ENCODE results near the gene ZDHHC11. TPM values are rescaled to one million over a fixed set of nuclear protein-coding genes. Genes with fewer than 3 reads are reported as not detected.

Gene ZDHHC11
- polyA plus RNA-seq, 1 donor (not counting 4 experiments of a cell fraction or from before 2014, with no cell fraction given): 0.33 TPM

GRCh38 chr5:759111-759751, 91.6 kb downstream of the ZDHHC11 start:
- TF ChIP-seq, protein P1, sequence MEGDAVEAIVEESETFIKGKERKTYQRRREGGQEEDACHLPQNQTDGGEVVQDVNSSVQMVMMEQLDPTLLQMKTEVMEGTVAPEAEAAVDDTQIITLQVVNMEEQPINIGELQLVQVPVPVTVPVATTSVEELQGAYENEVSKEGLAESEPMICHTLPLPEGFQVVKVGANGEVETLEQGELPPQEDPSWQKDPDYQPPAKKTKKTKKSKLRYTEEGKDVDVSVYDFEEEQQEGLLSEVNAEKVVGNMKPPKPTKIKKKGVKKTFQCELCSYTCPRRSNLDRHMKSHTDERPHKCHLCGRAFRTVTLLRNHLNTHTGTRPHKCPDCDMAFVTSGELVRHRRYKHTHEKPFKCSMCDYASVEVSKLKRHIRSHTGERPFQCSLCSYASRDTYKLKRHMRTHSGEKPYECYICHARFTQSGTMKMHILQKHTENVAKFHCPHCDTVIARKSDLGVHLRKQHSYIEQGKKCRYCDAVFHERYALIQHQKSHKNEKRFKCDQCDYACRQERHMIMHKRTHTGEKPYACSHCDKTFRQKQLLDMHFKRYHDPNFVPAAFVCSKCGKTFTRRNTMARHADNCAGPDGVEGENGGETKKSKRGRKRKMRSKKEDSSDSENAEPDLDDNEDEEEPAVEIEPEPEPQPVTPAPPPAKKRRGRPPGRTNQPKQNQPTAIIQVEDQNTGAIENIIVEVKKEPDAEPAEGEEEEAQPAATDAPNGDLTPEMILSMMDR (optimal IDR thresholded peaks at IDR 0.05 in 1 of 3, IDR thresholded peaks at IDR 0.05 in 1 of 3, conservative IDR thresholded peaks at IDR 0.05 in 1 of 3; ENCODE audit: extremely low read depth in 1 of 3, insufficient read depth in 2 of 3, low read length in 3 of 3): no peak
- peak; percentile 57 for TF ChIP-seq EZH2 (IDR thresholded peaks at IDR 0.05; ENCODE audit: low read length)
- peaks cover 4% of the 10 kb centered on the region for H3K4me1 ChIP-seq (ENCODE audit: control insufficient read depth, extremely low read depth, insufficient read depth, low read length)
- H3K27me3 ChIP-seq (ENCODE audit: control insufficient read depth, extremely low read depth, insufficient read depth, low read length): peaks cover 35% of the 10 kb centered on the region
- H2AFZ ChIP-seq (ENCODE audit: control insufficient read depth, low read length): peak overlapping the region; percentile 48
- no peak overlapping the region for H3K4me3 ChIP-seq (ENCODE audit: control insufficient read depth in 2 of 3, extremely low read depth in 1 of 3, insufficient read depth in 2 of 3, low read depth in 1 of 3, low read length in 3 of 3)
- H3K79me2 ChIP-seq (ENCODE audit: control insufficient read depth, insufficient read depth, low read length): no peaks in the 10 kb centered on the region
- H3K9ac ChIP-seq (ENCODE audit: control insufficient read depth, extremely low read depth, insufficient read depth, low read length): no peak overlapping the region
- peak overlapping the region; percentile 52 for H3K4me2 ChIP-seq (ENCODE audit: control insufficient read depth, extremely low read depth, insufficient read depth, low read depth, low read length)
- no peak overlapping the region for H3K27ac ChIP-seq (ENCODE audit: control insufficient read depth, insufficient read depth, low read length)
- H3K9me1 ChIP-seq (ENCODE audit: control insufficient read depth, extremely low read depth, insufficient read depth, low read length): no peaks in the 10 kb centered on the region
- DNase-seq (ENCODE audit: low read depth, low spot score): no peak
- dilution Hi-C loops (cut with MboI; ENCODE audit: extremely low pct_ligation_motif_present, low sequenced_read_pairs): no loop called here
- H3K36me3 ChIP-seq (ENCODE audit: control insufficient read depth in 2 of 2, extremely low read depth in 1 of 2, insufficient read depth in 2 of 2, low read length in 2 of 2): no peaks in the 10 kb centered on the region
- peaks cover 4% of the 10 kb centered on the region for H4K20me1 ChIP-seq (ENCODE audit: control insufficient read depth, extremely low read depth, insufficient read depth, low read length)
- FAIRE-seq: no peak
- no peaks in the 10 kb centered on the region for H3K9me3 ChIP-seq (ENCODE audit: control insufficient read depth, low read depth, low read length)

- Histone ChIP-seq H3K4me3 (ENCODE audit: control insufficient read depth in 2 of 3, extremely low read depth in 1 of 3, insufficient read depth in 2 of 3, low read depth in 1 of 3, low read length in 3 of 3) (no peak overlapping the region), H4K20me1 (ENCODE audit: control insufficient read depth, extremely low read depth, insufficient read depth, low read length) (peaks cover 4% of the 10 kb centered on the region), H3K36me3 (ENCODE audit: control insufficient read depth in 2 of 2, extremely low read depth in 1 of 2, insufficient read depth in 2 of 2, low read length in 2 of 2) (no peaks in the 10 kb centered on the region), H3K27me3 (ENCODE audit: control insufficient read depth, extremely low read depth, insufficient read depth, low read length) (peaks cover 35% of the 10 kb centered on the region), H3K9me1 (ENCODE audit: control insufficient read depth, extremely low read depth, insufficient read depth, low read length) (no peaks in the 10 kb centered on the region), H3K79me2 (ENCODE audit: control insufficient read depth, insufficient read depth, low read length) (no peaks in the 10 kb centered on the region), H3K4me2 (ENCODE audit: control insufficient read depth, extremely low read depth, insufficient read depth, low read depth, low read length) (peak overlapping the region; percentile 52), H3K27ac (ENCODE audit: control insufficient read depth, insufficient read depth, low read length) (no peak overlapping the region), H3K9ac (ENCODE audit: control insufficient read depth, extremely low read depth, insufficient read depth, low read length) (no peak overlapping the region), H2AFZ (ENCODE audit: control insufficient read depth, low read length) (no peak overlapping the region), H3K9me3 (ENCODE audit: control insufficient read depth, low read depth, low read length) (no peaks in the 10 kb centered on the region), H3K4me1 (ENCODE audit: control insufficient read depth, extremely low read depth, insufficient read depth, low read length) (peaks cover 4% of the 10 kb centered on the region)
- dilution Hi-C loops (cut with MboI; ENCODE audit: extremely low pct_ligation_motif_present, low sequenced_read_pairs): no loop called here
- no peak for DNase-seq (ENCODE audit: low read depth, low spot score)
- no peak for TF ChIP-seq EZH2 (IDR thresholded peaks at IDR 0.05; ENCODE audit: low read length)
- TF ChIP-seq, protein P1 (optimal IDR thresholded peaks at IDR 0.05 in 1 of 3, IDR thresholded peaks at IDR 0.05 in 1 of 3, conservative IDR thresholded peaks at IDR 0.05 in 1 of 3; ENCODE audit: extremely low read depth in 1 of 3, insufficient read depth in 2 of 3, low read length in 3 of 3): no peak
- FAIRE-seq: no peak
These were observed 92.1 kb downstream of the ZDHHC11 start for GRCh38 chr5:758698-759053.

Data from keratinocyte (primary cell).